ENCODE results near the gene MAN1C1. TPM values are rescaled to one million over a fixed set of nuclear protein-coding genes. Genes with fewer than 3 reads are reported as not detected.

MAN1C1 gene
- polyA plus RNA-seq, 1 donor from 2014 or later = 1.3 TPM

DNA sequence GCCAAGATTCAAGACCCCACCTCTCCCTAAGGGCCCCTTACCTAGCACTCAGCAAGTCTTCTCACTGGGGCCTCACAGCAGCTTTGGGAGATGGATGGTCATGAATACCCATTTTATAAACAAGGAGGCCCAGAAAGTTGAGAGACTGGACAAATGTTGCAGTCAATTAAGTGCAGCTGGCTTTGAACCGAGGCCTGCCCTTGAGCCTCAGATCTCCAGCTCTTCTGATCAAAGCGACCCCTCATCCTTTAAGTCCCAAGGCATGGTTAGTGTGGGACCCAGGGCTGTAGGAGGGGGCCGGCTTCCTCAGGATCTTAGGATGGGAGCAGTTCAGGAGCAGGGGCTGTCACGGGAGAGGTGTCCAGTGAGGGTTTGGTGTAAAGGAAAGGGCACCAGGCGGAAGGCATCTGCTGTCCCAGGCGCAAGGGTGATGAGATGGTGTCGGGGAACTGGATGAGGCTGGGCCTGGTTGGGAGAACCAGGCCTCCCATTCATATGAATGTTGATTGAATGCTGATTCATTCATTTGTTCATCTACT is 198.0 kb downstream of the MAN1C1 start:
- H2AFZ ChIP-seq (ENCODE audit: low read depth, low read length) = no peak overlapping the region
- H3K9me3 ChIP-seq (ENCODE audit: low read length) = no peaks in the 10 kb centered on the region
- H3F3A ChIP-seq (ENCODE audit: insufficient read depth, low read length, poor library complexity, severe bottlenecking) = no peaks in the 10 kb centered on the region
- H3K79me2 ChIP-seq (replicated peaks; ENCODE audit: insufficient read depth, low read length) = no peaks in the 10 kb centered on the region
- H3K4me2 ChIP-seq (ENCODE audit: low read length) = no peak overlapping the region
- H3K9ac ChIP-seq (ENCODE audit: low read length) = no peak overlapping the region
- no peaks in the 10 kb centered on the region for H3K27me3 ChIP-seq (ENCODE audit: insufficient read depth, low read depth, low read length)
- H3K36me3 ChIP-seq (ENCODE audit: insufficient read depth, low read length) = no peaks in the 10 kb centered on the region
- H3K4me3 ChIP-seq (ENCODE audit: low read length) = no peak overlapping the region
- no peaks in the 10 kb centered on the region for H3K9me2 ChIP-seq (ENCODE audit: insufficient read depth, low read length)
- no peak overlapping the region for H3K27ac ChIP-seq (ENCODE audit: low read length)
- TF ChIP-seq TAF1 (IDR thresholded peaks at IDR 0.05; ENCODE audit: low read depth) (no peak), EP300 (conservative IDR thresholded peaks at IDR 0.05; ENCODE audit: poor library complexity, severe bottlenecking) (no peak), MXI1 (conservative IDR thresholded peaks at IDR 0.05; ENCODE audit: poor library complexity, severe bottlenecking) (no peak), CTCF (IDR thresholded peaks at IDR 0.05; ENCODE audit: poor library complexity, severe bottlenecking) (no peak), RAD21 (conservative IDR thresholded peaks at IDR 0.05) (no peak), SMC3 (conservative IDR thresholded peaks at IDR 0.05; ENCODE audit: poor library complexity) (no peak), POLR2AphosphoS5 (IDR thresholded peaks at IDR 0.05) (no peak), EZH2 (IDR thresholded peaks at IDR 0.05; ENCODE audit: borderline replicate concordance, insufficient read depth, low read length, poor library complexity, severe bottlenecking) (no peak)
- TF ChIP-seq, protein P1, sequence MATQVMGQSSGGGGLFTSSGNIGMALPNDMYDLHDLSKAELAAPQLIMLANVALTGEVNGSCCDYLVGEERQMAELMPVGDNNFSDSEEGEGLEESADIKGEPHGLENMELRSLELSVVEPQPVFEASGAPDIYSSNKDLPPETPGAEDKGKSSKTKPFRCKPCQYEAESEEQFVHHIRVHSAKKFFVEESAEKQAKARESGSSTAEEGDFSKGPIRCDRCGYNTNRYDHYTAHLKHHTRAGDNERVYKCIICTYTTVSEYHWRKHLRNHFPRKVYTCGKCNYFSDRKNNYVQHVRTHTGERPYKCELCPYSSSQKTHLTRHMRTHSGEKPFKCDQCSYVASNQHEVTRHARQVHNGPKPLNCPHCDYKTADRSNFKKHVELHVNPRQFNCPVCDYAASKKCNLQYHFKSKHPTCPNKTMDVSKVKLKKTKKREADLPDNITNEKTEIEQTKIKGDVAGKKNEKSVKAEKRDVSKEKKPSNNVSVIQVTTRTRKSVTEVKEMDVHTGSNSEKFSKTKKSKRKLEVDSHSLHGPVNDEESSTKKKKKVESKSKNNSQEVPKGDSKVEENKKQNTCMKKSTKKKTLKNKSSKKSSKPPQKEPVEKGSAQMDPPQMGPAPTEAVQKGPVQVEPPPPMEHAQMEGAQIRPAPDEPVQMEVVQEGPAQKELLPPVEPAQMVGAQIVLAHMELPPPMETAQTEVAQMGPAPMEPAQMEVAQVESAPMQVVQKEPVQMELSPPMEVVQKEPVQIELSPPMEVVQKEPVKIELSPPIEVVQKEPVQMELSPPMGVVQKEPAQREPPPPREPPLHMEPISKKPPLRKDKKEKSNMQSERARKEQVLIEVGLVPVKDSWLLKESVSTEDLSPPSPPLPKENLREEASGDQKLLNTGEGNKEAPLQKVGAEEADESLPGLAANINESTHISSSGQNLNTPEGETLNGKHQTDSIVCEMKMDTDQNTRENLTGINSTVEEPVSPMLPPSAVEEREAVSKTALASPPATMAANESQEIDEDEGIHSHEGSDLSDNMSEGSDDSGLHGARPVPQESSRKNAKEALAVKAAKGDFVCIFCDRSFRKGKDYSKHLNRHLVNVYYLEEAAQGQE (IDR thresholded peaks at IDR 0.05; ENCODE audit: borderline replicate concordance) = no peak
- H4K20me1 ChIP-seq (ENCODE audit: insufficient read depth) = no peaks in the 10 kb centered on the region

DNA sequence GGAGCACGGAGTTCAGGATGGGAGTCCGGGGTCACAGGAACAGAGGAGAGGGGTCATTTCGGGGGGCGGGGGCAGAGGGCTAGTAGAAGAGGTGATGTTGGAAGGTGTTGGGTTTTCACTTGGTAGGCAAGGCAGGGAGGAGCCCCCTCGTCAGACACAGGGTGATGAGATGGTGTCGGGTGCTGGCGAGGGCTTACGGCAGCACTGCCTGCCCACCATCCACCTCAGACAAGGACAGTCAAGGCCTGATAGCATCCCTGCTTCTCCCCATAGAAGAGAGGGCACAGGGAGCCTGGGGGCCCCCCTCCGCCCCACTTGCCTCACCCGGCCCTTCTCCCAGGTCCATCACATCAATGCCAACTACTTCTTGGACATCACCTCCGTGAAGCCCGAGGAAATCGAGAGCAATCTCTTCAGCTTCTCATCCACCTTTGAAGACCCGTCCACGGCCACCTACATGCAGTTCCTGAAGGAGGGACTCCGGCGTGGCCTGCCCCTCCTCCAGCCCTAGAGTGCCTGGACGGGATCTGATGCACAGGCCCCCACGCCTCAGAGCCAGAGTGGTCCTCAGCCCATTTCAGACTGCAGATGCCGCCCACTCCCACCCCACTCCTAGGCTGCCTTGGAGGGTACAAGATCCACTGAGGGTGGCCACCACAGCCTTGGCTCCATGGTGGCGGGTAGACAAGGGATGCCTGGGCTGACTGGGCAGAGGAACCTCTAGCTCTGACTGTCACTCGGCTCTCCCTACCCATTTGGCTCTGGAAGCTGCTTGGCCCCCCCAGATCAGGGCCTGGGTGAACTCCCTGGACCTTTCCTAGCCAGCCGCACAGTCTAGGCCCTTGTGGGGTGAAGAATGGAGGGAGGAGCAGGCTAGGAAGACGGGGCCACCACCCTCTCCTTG is 198.9 kb downstream of the MAN1C1 start:
- Histone ChIP-seq H3K27ac (ENCODE audit: low read length) (no peak overlapping the region), H3K9me3 (ENCODE audit: low read length) (no peaks in the 10 kb centered on the region), H3K79me2 (replicated peaks; ENCODE audit: insufficient read depth, low read length) (peaks cover 4% of the 10 kb centered on the region), H3K4me3 (ENCODE audit: low read length) (no peak overlapping the region), H3K4me2 (ENCODE audit: low read length) (no peak overlapping the region), H4K20me1 (ENCODE audit: insufficient read depth) (no peaks in the 10 kb centered on the region), H3K9me2 (ENCODE audit: insufficient read depth, low read length) (no peaks in the 10 kb centered on the region), H3K36me3 (ENCODE audit: insufficient read depth, low read length) (no peaks in the 10 kb centered on the region), H3F3A (ENCODE audit: insufficient read depth, low read length, poor library complexity, severe bottlenecking) (no peaks in the 10 kb centered on the region), H3K27me3 (ENCODE audit: insufficient read depth, low read depth, low read length) (no peaks in the 10 kb centered on the region), H3K9ac (ENCODE audit: low read length) (no peak overlapping the region), H2AFZ (ENCODE audit: low read depth, low read length) (no peak overlapping the region)
- TF ChIP-seq RAD21 (conservative IDR thresholded peaks at IDR 0.05) (no peak), EZH2 (IDR thresholded peaks at IDR 0.05; ENCODE audit: borderline replicate concordance, insufficient read depth, low read length, poor library complexity, severe bottlenecking) (no peak), TAF1 (IDR thresholded peaks at IDR 0.05; ENCODE audit: low read depth) (no peak), CTCF (IDR thresholded peaks at IDR 0.05; ENCODE audit: poor library complexity, severe bottlenecking) (no peak), POLR2AphosphoS5 (IDR thresholded peaks at IDR 0.05) (no peak), SMC3 (conservative IDR thresholded peaks at IDR 0.05; ENCODE audit: poor library complexity) (no peak), MXI1 (conservative IDR thresholded peaks at IDR 0.05; ENCODE audit: poor library complexity, severe bottlenecking) (no peak), EP300 (conservative IDR thresholded peaks at IDR 0.05; ENCODE audit: poor library complexity, severe bottlenecking) (no peak)
- TF ChIP-seq, protein P1 (IDR thresholded peaks at IDR 0.05; ENCODE audit: borderline replicate concordance) = no peak
